ENCODE measurements around the gene ARFGEF3.

DNA sequence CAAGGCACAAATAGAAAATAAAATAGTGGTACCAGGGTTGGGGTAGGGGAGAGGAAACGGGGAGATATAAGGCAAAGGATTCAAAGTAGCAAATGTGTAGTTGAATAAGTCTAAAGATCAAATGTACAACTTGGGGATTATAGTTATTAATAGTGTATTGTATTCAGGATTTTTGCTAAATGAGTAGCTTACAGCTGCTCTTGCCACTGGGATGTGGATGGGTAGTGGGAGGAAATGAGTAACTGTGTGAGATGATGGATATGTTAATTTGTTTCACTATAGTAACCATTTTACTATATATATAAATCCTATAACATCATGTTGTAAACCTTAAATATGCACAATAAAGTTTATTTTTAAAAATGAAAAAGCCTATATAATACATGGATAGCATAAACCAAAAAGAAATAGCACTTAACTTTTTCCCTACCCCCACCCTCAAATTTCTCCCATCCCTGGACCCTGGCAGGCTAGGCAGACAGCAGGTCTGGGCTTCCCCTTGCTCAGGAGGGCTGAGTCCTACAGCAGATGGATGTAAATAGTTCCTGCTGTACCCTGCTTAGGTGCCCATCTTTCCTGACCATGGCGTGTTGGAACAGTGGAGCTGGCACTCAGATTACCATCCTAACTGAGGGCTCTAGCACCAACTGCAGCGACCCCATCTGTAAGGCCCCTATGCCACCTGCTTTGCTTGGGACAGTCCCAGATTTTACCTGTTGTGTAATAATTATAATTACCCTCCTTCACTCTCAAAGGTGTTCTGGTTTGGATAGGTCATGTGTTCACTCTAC is 85.1 kb downstream of the ARFGEF3 start:
- TF ChIP-seq, protein P1, sequence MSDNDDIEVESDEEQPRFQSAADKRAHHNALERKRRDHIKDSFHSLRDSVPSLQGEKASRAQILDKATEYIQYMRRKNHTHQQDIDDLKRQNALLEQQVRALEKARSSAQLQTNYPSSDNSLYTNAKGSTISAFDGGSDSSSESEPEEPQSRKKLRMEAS (IDR thresholded peaks at IDR 0.05) = no peak
- TF ChIP-seq, protein P2, sequence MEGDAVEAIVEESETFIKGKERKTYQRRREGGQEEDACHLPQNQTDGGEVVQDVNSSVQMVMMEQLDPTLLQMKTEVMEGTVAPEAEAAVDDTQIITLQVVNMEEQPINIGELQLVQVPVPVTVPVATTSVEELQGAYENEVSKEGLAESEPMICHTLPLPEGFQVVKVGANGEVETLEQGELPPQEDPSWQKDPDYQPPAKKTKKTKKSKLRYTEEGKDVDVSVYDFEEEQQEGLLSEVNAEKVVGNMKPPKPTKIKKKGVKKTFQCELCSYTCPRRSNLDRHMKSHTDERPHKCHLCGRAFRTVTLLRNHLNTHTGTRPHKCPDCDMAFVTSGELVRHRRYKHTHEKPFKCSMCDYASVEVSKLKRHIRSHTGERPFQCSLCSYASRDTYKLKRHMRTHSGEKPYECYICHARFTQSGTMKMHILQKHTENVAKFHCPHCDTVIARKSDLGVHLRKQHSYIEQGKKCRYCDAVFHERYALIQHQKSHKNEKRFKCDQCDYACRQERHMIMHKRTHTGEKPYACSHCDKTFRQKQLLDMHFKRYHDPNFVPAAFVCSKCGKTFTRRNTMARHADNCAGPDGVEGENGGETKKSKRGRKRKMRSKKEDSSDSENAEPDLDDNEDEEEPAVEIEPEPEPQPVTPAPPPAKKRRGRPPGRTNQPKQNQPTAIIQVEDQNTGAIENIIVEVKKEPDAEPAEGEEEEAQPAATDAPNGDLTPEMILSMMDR (IDR thresholded peaks at IDR 0.05; ENCODE audit: low read depth, low read length, missing input control) = no peak
- TF ChIP-seq EGR1 (IDR thresholded peaks at IDR 0.05; ENCODE audit: low read depth in 2 of 2) = no peak
